GM12864 (cell line): ENCODE data around the gene ZFAND3.
"Not testable (repeated sequence)": the region's sequence is repeated elsewhere in the genome, so short reads cannot be mapped to it uniquely, and the experiment has no call there.

ENCODE experiments used
- DNase-seq: peaks from one replicate; pipeline ENCODE4 v3.0.0-alpha.2; 2011; ENCODE audit warnings: low read depth
- H3K4me3 ChIP-seq: 2 replicates; pipeline ENCODE4 v1.5.1; 2011; ENCODE audit warnings: mild to moderate bottlenecking, low read depth, low read length, control low read depth
- CTCF ChIP-seq: IDR thresholded peaks from 2 replicates; pipeline ENCODE4 v1.5.1; 2011; ENCODE audit warnings: low read depth, mild to moderate bottlenecking, moderate library complexity, low read length, control low read depth, inconsistent platforms; ENCODE audit errors: missing control alignments

The ZFAND3 gene

GRCh38 chr6:37877373-37878149, 58.0 kb downstream of the ZFAND3 start:
- no peak overlapping the region for H3K4me3 ChIP-seq
- TF ChIP-seq CTCF = no peak
- no peak for DNase-seq

DNA sequence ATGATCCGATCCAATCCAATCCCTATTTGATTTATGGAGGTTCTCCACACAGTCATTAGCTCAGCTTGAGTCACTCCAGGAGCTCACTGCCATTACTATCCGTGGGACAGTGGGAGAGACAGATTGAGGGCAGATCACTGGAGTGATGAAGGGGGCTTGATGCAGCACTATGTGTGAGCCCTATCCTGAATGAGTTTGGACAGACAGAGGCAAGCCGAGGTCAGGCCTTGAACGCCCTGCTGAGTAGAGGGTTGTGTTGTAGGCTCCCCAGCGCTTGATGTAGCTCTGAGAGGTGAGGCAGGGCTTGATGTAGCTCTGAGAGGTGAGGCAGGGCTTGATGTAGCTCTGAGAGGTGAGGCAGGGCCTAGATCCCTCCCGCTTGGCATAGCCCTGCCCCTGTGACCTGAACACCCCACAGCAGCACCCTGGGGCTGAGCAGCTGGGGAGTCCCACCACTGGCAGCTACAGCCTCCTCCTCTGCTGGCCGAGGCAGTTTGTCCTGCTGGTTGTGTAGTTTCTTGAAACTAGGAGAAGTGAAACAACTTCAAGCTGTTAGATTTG, 58.7 kb downstream of the ZFAND3 start:
- H3K4me3 ChIP-seq = no peak overlapping the region
- no peak for TF ChIP-seq CTCF
- DNase-seq = no peak

- DNase-seq, H3K4me3 ChIP-seq: not testable (repeated sequence)
Measured at GRCh38 chr6:37880602-37881001, 61.1 kb downstream of the ZFAND3 start.

DNA sequence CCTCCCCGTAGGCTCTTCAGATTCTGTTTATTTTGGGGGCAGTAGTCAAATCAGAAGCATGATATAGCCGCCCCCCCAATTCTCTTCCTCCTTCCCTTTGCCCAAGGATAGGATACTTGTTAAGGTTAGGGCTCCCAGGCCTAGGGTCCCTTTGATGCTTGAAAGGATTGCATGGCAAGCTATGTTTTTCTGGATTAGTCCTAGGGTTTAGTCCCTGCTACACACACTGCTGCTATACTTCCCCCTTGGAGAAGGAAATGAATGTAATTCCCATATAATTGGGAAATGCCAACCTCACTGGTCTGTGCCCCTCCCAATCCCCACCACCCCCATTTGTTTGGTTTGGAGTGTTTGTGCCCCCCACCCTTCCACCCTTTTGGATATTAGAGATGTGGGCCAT, 62.8 kb downstream of the ZFAND3 start:
- no peak for TF ChIP-seq CTCF
- no peak for DNase-seq

DNA sequence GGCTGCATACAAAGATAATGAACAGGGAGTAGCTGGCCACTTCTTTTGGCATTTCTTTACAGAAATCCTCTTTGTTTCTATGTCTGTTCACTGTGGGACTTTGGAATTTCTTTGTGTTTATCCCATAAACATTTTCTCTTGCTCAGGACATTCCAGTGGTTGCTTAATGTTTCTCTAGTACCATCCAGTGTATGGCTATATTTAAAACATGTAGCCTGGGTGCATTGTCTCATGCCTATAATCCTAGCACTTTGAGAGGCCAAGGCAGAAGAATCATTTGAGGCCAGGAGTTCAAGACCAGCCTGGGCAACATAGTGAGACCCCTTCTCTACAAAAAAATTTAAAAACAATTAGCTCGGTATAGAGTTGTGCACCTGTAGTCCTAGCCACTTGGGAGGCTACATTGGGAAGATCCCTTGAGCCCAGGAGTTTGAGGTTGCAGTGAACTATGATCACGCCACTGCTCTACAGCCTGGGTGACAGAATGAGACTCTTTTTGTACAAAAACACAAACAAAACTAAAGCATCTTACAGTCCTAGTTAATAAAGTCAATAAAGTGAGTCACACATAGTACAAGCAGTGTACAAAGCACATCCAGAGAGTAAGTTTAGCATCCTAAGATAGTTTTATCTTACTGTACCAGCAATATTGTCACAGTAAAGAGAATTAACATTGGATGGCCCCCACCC, 63.3 kb downstream of the ZFAND3 start:
- no peak for TF ChIP-seq CTCF
- no peak overlapping the region for H3K4me3 ChIP-seq
- no peak for DNase-seq

More for the DNA sequence above, 62.8 kb downstream of the ZFAND3 start:
- no peak overlapping the region for H3K4me3 ChIP-seq

GRCh38 chr6:37884548-37884947, 65.0 kb downstream of the ZFAND3 start:
- TF ChIP-seq CTCF = no peak
- DNase-seq = no peak
- H3K4me3 ChIP-seq = no peak overlapping the region

- H3K4me3 ChIP-seq = no peak overlapping the region
- DNase-seq = no peak
- no peak for TF ChIP-seq CTCF
Measured at GRCh38 chr6:37889051-37889450, 69.5 kb downstream of the ZFAND3 start.
